Effector memory CD8-positive, alpha-beta T cell (primary cell): Measurements from ENCODE around the gene GOLT1A.
A peak's percentile ranks its signal among the peaks of the same experiment; 100 is the strongest.

Experiments used
- ATAC-seq: fragments of 150-1000 bp; cut with Tn5 transposase; replicated peaks from 2 replicates; pipeline ENCODE4 v1.10.0; 2021; ENCODE audit warnings: mild to moderate bottlenecking, moderate library complexity
- DNase-seq, 3 experiments: peaks; one replicate each; pipeline ENCODE4 v3.0.0; 2021
- H3K27ac Mint-ChIP-seq, 2 donors: one replicate each; pipeline ENCODE4 v1.8.0; 2022; ENCODE audit warnings: mild to moderate bottlenecking in 2 of 2, mixed read lengths in 2 of 2, moderate library complexity in 2 of 2
- H3K27me3 Mint-ChIP-seq, 2 donors: one replicate each; pipeline ENCODE4 v1.8.0; 2022; ENCODE audit warnings: mixed read lengths in 2 of 2
- H3K36me3 Mint-ChIP-seq: one replicate; pipeline ENCODE4 v1.8.0; 2022; ENCODE audit warnings: mild to moderate bottlenecking, moderate library complexity, mixed read lengths; ENCODE audit not compliant: insufficient read depth
- H3K4me1 Mint-ChIP-seq, 2 donors: one replicate each; pipeline ENCODE4 v1.8.0; 2022; ENCODE audit warnings: low read depth in 2 of 2, mixed read lengths in 2 of 2
- H3K4me3 Mint-ChIP-seq, 2 donors: one replicate each; pipeline ENCODE4 v1.8.0; 2022; ENCODE audit warnings: mild to moderate bottlenecking in 2 of 2, mixed read lengths in 2 of 2, moderate library complexity in 2 of 2
- H3K9me3 Mint-ChIP-seq, 2 donors: one replicate each; pipeline ENCODE4 v1.8.0; 2022; ENCODE audit warnings: mixed read lengths in 2 of 2

GOLT1A gene

GRCh38 chr1:204190212-204191211 lies 23.3 kb downstream of the GOLT1A start:
- peak overlapping the region in 1 of 2 donors; percentile 88 for H3K27ac Mint-ChIP-seq
- peaks cover 6% of the 10 kb centered on the region for H3K36me3 Mint-ChIP-seq
- H3K9me3 Mint-ChIP-seq: no peaks in the 10 kb centered on the region
- peak; percentile 72 for ATAC-seq
- H3K4me1 Mint-ChIP-seq: peaks cover 0 to 31% of the 10 kb centered on the region in 2 donors
- H3K27me3 Mint-ChIP-seq: peaks cover 44 to 54% of the 10 kb centered on the region in 2 donors
- H3K4me3 Mint-ChIP-seq: peak overlapping the region; percentile 48 to 57
- DNase-seq: peak in 2 of 3 experiments; percentile 45 to 50

GRCh38 chr1:204188959-204189639 lies 24.7 kb downstream of the GOLT1A start:
- DNase-seq: peak in 1 of 3 experiments; percentile 17
- peak; percentile 65 for ATAC-seq

GRCh38 chr1:204186597-204186996 lies 27.2 kb downstream of the GOLT1A start:
- peaks cover 36 to 38% of the 10 kb centered on the region in 2 donors for H3K27me3 Mint-ChIP-seq
- H3K9me3 Mint-ChIP-seq: no peaks in the 10 kb centered on the region
- peaks cover 6% of the 10 kb centered on the region for H3K36me3 Mint-ChIP-seq
- peaks cover 0 to 21% of the 10 kb centered on the region in 2 donors for H3K4me1 Mint-ChIP-seq
- H3K27ac Mint-ChIP-seq: no peak overlapping the region
- H3K4me3 Mint-ChIP-seq: no peak overlapping the region
- DNase-seq (no peak), ATAC-seq (no peak)

More at GRCh38 chr1:204188959-204189639, 24.7 kb downstream of the GOLT1A start:
- peaks cover 0 to 21% of the 10 kb centered on the region in 2 donors for H3K4me1 Mint-ChIP-seq
- peaks cover 44 to 54% of the 10 kb centered on the region in 2 donors for H3K27me3 Mint-ChIP-seq
- H3K27ac Mint-ChIP-seq: peak overlapping the region in 1 of 2 donors; percentile 88
- peak overlapping the region in 1 of 2 donors; percentile 48 for H3K4me3 Mint-ChIP-seq
- peaks cover 6% of the 10 kb centered on the region for H3K36me3 Mint-ChIP-seq
- no peaks in the 10 kb centered on the region for H3K9me3 Mint-ChIP-seq

GRCh38 chr1:204181116-204181515 lies 32.7 kb downstream of the GOLT1A start:
- Mint-ChIP-seq H3K4me3 (no peak overlapping the region), H3K9me3 (no peaks in the 10 kb centered on the region), H3K27me3 (no peaks in the 10 kb centered on the region), H3K27ac (no peak overlapping the region), H3K36me3 (no peaks in the 10 kb centered on the region), H3K4me1 (no peaks in the 10 kb centered on the region)
- ATAC-seq (no peak), DNase-seq (no peak)

- Mint-ChIP-seq H3K9me3 (no peaks in the 10 kb centered on the region), H3K4me3 (no peak overlapping the region), H3K36me3 (no peaks in the 10 kb centered on the region), H3K4me1 (no peaks in the 10 kb centered on the region), H3K27me3 (no peaks in the 10 kb centered on the region), H3K27ac (no peak overlapping the region)
- ATAC-seq (no peak), DNase-seq (no peak)
Observed at GRCh38 chr1:204180133-204180532, 33.7 kb downstream of the GOLT1A start.

DNA sequence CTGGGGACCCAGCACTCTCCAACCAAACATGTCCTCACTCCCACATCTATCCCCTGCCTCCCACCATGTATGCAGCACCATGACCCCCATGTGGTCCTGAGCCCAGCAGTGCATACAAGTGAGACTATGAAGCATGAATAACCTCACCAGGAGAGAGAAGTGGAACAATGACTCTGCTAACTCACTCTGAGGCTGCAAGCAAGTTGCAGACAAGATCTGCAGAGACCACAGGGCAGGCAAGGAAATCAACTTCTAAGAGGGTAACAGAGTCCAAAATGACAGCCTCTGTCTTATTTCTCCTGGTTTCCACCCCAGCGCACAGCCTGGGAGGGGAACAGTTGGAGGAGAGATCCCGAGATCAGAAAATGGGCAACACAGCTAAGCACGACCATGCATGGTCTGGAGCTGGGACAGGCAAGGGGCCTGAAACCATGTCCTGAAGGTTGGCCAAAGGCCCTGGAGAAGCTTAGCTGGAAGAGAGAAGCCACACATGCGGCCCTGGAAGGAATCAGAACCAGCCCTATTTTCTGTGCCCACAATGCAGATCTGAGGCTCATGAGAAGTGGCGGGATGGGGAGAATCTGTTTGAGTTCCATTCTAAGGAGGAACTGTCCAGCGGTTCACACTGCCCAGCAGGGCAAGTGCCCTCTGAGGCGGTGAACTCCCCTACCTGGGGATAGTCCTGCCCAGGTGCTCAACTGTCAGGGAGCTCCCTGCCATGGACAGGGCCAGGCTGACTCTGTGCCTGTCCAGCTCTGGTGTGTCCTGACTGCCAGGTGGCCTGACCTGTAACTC lies 35.1 kb downstream of the GOLT1A start:
- no peak overlapping the region for H3K4me3 Mint-ChIP-seq
- H3K9me3 Mint-ChIP-seq: no peaks in the 10 kb centered on the region
- H3K4me1 Mint-ChIP-seq: no peaks in the 10 kb centered on the region
- peaks cover 0 to 4% of the 10 kb centered on the region in 2 donors for H3K27me3 Mint-ChIP-seq
- no peak for DNase-seq
- no peak overlapping the region for H3K27ac Mint-ChIP-seq
- no peak for ATAC-seq
- H3K36me3 Mint-ChIP-seq: no peaks in the 10 kb centered on the region

DNA sequence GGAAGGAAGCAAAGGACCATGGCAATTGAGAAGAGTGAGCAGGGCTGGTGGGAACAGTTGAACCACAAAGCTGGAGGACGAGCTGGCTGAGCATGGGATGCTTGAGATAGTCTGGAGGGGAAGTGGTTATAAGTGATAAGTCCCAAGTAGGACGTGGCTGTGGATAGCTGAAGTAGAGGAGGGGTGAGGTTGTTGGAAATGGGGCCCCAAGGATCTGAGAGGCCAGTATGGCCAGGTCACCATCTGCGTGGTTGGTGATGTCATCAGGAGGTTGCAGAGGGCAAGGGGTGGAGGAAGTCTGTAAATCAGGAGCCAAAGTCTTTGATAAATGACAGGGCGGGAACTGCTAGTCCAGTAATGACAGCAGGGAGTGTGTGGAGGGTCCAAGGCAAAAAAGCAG lies 36.7 kb downstream of the GOLT1A start:
- no peak overlapping the region for H3K27ac Mint-ChIP-seq
- H3K9me3 Mint-ChIP-seq: peaks cover 0 to 1% of the 10 kb centered on the region in 2 donors
- H3K27me3 Mint-ChIP-seq: peaks cover 0 to 15% of the 10 kb centered on the region in 2 donors
- DNase-seq: no peak
- H3K4me3 Mint-ChIP-seq: no peak overlapping the region
- H3K4me1 Mint-ChIP-seq: no peaks in the 10 kb centered on the region
- no peaks in the 10 kb centered on the region for H3K36me3 Mint-ChIP-seq
- no peak for ATAC-seq

- Mint-ChIP-seq H3K36me3 (no peaks in the 10 kb centered on the region), H3K27me3 (peaks cover 0 to 15% of the 10 kb centered on the region in 2 donors), H3K9me3 (peaks cover 0 to 4% of the 10 kb centered on the region in 2 donors), H3K27ac (no peak overlapping the region), H3K4me1 (no peaks in the 10 kb centered on the region), H3K4me3 (no peak overlapping the region)
- no peak for DNase-seq
- ATAC-seq: no peak
Observed at GRCh38 chr1:204176049-204176448, 37.7 kb downstream of the GOLT1A start.

DNA sequence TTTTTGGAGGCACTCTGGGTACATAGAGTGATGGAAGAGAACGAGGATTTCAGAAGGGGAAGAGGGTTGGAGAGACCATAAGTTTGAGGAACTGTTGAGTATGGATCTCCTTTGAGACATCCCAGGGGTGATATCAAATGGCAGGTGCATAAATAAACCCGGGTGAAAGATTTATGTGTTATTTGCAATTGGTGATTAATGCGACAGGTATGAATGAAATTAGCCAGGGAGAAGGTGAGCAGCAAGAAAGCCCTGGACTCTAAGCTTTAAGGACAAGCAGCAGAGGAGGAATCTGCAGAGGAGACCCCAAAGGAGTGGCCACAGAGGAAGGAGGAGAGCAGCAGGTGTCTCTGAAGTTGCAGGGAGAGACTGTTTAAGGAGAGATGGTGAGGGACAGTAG lies 38.8 kb downstream of the GOLT1A start:
- H3K4me1 Mint-ChIP-seq: no peaks in the 10 kb centered on the region
- no peak for ATAC-seq
- H3K4me3 Mint-ChIP-seq: no peak overlapping the region
- H3K27ac Mint-ChIP-seq: no peak overlapping the region
- H3K36me3 Mint-ChIP-seq: no peaks in the 10 kb centered on the region
- peaks cover 0 to 15% of the 10 kb centered on the region in 2 donors for H3K27me3 Mint-ChIP-seq
- peaks cover 0 to 6% of the 10 kb centered on the region in 2 donors for H3K9me3 Mint-ChIP-seq
- DNase-seq: no peak

DNA sequence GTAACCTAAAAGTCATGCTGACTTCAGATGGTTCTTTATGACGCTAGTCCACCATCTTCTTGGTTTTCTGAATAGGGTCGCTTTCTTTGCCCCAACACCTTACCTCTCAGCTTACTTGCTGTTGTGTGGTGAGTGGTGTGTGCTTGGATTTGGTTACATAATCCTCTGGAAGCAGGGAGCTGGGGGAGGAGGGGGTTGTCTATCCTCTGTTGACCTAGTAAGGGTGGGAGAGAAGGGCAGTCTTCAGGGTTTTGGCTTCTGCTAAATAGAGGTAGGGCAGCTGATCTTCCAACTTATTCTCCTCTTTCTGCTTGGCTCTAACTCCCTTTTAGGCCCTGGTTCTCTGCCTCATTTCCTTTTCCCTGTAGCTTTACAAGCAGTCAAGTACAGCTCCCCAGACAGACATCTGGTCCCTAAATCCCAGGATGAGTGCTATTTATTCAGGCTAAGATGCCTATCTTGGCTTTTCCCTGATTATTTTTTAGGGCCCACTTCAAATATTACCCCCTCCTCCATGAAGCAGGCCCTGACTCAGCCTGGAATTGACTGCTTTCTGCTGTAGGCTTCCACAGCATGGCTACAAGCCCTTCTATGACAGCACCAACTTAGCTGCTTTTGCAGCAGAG lies 41.3 kb downstream of the GOLT1A start:
- Mint-ChIP-seq H3K4me3 (no peak overlapping the region), H3K4me1 (no peaks in the 10 kb centered on the region), H3K27ac (no peak overlapping the region), H3K27me3 (peaks cover 0 to 15% of the 10 kb centered on the region in 2 donors), H3K9me3 (peaks cover 0 to 6% of the 10 kb centered on the region in 2 donors), H3K36me3 (no peaks in the 10 kb centered on the region)
- DNase-seq (no peak), ATAC-seq (no peak)

- DNase-seq (no peak), ATAC-seq (no peak)
- H3K4me1 Mint-ChIP-seq: no peaks in the 10 kb centered on the region
- peaks cover 0 to 15% of the 10 kb centered on the region in 2 donors for H3K27me3 Mint-ChIP-seq
- H3K36me3 Mint-ChIP-seq: no peaks in the 10 kb centered on the region
- H3K9me3 Mint-ChIP-seq: peaks cover 0 to 6% of the 10 kb centered on the region in 2 donors
- no peak overlapping the region for H3K4me3 Mint-ChIP-seq
- H3K27ac Mint-ChIP-seq: no peak overlapping the region
Observed at GRCh38 chr1:204171751-204172178, 42.0 kb downstream of the GOLT1A start.

DNA sequence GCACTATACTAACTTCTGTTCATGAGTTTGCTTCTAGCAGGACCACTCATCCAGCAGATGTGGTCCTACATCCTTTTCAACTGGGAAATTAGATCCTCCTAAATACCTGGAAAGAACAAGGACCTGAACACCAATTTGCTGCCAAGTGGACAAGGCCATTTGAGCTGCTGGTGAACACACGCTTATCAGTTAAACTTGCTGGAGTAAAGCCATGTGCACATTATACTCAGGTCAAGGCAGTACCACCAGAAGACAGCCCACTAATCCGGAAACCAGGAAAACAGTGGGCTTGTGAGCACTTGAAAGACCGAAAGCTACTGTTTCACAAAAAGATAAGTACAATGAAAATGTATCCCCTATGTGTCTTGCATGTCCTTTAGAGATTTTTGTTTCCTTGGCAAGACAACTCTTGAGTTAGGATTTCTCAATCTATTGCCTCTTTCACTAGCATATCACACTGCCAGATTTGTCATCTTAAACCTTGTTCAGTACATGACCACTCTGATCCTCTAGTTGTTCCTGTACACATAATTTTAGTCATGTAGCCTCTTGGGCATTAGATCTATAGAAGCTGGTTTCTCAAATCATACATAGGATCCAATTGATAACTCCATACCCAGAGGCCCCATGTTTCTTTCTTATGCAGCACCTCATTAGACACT lies 43.2 kb downstream of the GOLT1A start:
- Mint-ChIP-seq H3K4me1 (no peaks in the 10 kb centered on the region), H3K27me3 (peaks cover 10 to 24% of the 10 kb centered on the region in 2 donors), H3K36me3 (no peaks in the 10 kb centered on the region), H3K27ac (no peak overlapping the region), H3K9me3 (peaks cover 0 to 6% of the 10 kb centered on the region in 2 donors), H3K4me3 (no peak overlapping the region)
- ATAC-seq (no peak), DNase-seq (no peak)
